GM10266 (cell line): Measurements from ENCODE around the gene SIRT2.

ENCODE experiments used
- DNase-seq: peaks from one replicate; pipeline ENCODE4 v3.0.0; 2012; ENCODE audit errors: extremely low spot score
- TF ChIP-seq, protein P1 (sequence below): IDR thresholded peaks from 2 replicates; pipeline ENCODE4 v1.5.1; 2012; ENCODE audit warnings: mild to moderate bottlenecking, low read depth; ENCODE audit not compliant: control insufficient read depth, insufficient read depth; ENCODE audit errors: missing control alignments

The SIRT2 gene

DNA sequence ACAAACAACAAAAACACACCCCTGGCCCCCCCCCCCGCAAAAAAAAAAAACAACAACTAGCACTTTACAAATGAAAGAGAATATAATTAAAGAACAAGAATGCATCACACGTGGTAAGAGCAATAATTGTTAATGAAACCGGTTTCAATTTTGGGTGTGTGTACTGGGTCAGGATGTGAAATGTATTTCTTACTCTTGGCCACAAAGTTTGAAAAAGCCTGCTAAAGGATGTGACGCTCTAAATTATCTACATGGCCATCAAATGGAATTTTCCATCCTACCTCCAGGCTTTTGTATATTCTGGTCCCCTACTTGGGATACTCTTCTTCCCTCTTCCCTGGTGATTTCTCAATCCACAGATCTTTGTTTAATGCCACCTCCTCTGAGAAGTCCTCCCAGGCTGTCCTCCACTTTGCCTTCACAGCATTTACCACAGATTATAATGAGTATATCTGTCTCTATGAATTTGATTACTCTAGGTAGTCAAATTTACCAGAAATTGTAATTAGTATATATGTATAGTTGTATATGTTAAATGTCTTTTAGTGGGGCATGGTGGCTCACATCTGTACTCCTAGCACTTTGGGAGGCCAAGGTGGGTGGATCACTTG, 29.1 kb upstream of the SIRT2 start:
- TF ChIP-seq, protein P1, sequence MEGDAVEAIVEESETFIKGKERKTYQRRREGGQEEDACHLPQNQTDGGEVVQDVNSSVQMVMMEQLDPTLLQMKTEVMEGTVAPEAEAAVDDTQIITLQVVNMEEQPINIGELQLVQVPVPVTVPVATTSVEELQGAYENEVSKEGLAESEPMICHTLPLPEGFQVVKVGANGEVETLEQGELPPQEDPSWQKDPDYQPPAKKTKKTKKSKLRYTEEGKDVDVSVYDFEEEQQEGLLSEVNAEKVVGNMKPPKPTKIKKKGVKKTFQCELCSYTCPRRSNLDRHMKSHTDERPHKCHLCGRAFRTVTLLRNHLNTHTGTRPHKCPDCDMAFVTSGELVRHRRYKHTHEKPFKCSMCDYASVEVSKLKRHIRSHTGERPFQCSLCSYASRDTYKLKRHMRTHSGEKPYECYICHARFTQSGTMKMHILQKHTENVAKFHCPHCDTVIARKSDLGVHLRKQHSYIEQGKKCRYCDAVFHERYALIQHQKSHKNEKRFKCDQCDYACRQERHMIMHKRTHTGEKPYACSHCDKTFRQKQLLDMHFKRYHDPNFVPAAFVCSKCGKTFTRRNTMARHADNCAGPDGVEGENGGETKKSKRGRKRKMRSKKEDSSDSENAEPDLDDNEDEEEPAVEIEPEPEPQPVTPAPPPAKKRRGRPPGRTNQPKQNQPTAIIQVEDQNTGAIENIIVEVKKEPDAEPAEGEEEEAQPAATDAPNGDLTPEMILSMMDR, result no peak
- DNase-seq, result no peak

DNA sequence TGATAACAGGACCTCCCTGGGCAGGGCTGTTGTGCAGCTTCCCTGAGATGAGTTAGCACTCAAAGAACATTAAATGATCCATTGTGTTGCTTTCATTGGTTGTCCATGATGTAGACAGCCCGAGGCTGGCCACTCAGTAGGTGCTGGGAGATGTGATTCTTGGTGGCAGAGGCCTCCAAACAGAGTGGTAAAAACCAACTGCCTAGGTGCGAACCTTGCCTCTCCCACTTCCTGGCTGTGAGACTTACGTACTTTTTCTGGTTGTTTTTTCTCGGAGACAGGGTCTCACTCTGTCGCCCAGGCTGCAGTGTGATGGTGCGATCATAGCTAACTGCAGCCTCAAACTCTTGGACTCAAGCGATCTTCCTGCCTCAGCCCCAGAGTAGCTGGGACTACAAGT, 25.0 kb upstream of the SIRT2 start:
- TF ChIP-seq, protein P1, result no peak
- DNase-seq, result no peak

DNA sequence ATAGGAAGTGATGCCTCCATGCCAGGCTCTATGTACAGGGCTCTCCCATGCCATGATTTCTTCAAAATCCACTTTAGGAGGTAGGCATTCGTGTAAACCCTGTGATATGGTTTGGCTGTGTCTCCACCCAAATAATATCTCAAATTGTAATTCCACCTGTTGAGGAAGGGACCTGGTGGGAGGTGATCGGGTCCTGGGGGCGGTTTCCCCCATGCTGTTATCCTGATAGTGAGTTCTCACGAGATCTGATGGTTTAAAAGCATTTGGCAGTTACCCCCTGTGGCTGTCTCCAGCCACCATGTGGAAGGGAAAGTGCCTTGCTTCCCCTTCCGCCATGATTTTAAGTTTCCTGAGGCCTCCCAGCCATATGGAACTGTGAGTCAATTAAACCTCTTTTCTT, 23.1 kb upstream of the SIRT2 start:
- DNase-seq, result no peak
- TF ChIP-seq, protein P1, result no peak

DNA sequence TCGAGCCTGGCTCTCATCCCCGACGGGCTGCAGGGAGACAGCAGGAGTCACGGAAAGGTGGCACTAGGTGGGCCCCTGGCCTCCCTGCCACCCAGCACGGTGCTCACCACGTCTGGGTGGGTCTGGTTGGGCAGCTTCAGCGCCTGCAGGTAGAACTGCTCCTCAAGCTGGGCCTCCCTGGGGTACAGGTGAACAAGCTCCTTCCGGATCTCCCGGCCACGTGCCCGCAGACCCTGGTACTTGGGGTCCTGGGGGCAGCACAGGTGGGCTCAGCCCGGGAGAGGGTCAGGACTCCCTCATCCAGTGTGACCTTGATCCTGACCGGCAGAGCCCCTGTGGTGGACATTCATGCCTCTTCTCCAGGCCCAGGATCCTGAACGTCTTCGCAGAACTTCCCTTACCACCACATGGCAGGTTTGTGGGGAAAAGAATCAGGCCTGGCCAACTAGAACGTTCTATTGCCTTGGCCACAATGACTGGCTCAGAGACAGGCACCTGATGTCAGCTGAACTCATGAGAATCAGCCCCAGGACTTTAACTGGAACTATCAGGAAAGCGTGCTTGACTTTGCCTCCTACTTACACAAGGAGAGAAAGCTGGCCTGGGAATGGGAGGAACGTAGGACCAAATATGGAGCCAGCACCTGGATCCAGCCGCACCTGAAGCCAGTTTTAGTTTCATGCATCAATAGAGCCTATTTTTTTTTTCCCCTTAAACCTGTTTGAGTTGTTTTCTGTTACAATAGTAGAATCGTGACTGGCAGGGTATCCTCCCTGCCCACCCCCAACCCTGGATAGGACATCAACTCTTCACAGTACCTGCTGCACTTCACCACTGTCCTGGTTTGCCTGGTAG, 22.2 kb upstream of the SIRT2 start:
- TF ChIP-seq, protein P1, result no peak
- DNase-seq, result no peak

DNA sequence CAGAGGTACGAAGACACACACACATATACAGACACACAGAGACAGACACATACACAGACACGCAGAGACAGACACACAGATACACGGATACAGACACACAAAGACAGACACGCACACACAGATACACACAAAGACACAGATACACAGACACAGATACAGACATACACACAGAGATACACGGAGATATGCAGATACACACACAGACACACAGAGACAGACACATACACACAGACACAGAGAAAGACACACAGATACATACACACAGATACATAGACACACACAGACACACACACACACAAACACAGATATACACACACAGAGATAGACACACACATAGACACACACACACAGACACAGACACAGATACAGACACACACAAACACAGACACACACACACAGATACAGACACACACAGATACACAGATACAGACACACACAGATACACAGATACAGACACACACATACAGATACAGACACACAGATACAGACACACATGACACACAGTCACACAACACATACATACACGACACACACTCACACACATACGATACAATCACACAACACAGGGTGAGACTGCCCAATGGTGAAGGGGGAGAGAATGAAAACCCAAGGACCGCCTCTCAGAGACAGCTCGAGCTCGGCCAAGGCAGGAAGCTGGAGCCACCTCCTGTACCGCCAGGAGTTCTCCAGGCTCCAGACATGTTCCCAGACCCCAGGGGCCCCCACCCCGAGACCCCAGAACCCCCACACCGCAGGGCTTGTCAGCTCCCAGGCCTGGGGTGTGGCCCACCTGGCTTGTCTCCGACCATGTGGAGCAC, 21.4 kb upstream of the SIRT2 start:
- DNase-seq, result no peak
- TF ChIP-seq, protein P1, result no peak

DNA sequence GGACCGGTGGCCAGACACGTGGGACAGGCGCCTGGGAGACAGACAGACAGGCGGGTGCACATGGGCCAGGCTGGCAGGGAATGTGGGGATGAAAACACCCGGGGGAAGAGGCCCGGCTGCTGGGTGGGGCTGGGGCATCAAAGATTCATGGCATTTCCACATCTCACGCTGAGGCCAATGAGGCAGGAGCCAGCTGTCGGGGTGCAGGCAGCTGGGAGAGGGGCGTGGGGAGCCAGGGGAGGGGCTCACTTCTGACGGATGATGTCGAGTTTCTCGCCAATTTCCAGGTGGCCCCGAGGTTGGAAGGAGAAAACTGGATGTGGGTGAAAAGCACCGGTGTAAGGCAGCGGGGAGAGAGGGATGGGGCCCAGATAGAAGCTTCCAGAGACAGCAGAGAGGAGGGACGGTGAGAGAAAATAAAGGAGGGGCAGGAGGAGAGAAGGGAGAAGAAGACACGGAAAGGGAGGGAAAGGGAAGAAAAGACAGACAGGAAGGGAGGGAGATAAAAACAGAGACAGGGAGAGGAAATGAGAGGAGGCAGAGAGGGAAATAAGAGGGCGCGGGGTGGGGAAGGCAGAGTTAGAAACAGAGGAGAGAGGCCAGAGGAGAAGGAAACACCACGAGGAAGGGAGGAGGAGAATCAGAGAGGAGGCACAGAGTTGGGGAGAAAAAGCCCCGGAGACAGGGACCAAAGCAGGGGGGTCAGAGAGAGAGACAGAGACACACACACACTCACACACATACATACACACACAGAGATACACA, 20.6 kb upstream of the SIRT2 start:
- TF ChIP-seq, protein P1, result no peak

More for the DNA sequence above, 20.6 kb upstream of the SIRT2 start:
- no peak for DNase-seq
